SU-DHL-6 (cell line): ENCODE data around the gene ANXA8.

Experiments used
- H2AFZ ChIP-seq: fragments of 200-600 bp; sonication (generic); 2 replicates; pipeline ENCODE4 v1.6.1; 2014; ENCODE audit warnings: low read depth, mild to moderate bottlenecking, moderate library complexity, mixed read lengths, antibody characterized with exemption, low read length; ENCODE audit not compliant: severe bottlenecking
- H3F3A ChIP-seq: fragments of 200-600 bp; shearing (Covaris generic); 2 replicates; pipeline ENCODE4 v1.6.0; 2016; ENCODE audit warnings: antibody characterized with exemption, mild to moderate bottlenecking; ENCODE audit not compliant: insufficient read depth
- H3K27ac ChIP-seq: fragments of 200-600 bp; sonication (generic); 2 replicates; pipeline ENCODE4 v1.5.1; 2016; ENCODE audit warnings: low read depth, mild to moderate bottlenecking, low read length, moderate library complexity, mixed read lengths
- H3K27me3 ChIP-seq: fragments of 200-600 bp; sonication (generic), shearing (Covaris generic); 2 replicates; pipeline ENCODE4 v1.6.0; 2014; ENCODE audit warnings: mild to moderate bottlenecking, low read length
- H3K36me3 ChIP-seq: fragments of 200-600 bp; sonication (generic); 2 replicates; pipeline ENCODE4 v1.6.1; 2014; ENCODE audit warnings: mild to moderate bottlenecking, low read length, mixed read lengths
- H3K4me2 ChIP-seq: fragments of 300-600, 200-600 bp; shearing (Covaris generic), sonication (generic); 2 replicates; pipeline ENCODE4 v1.6.0; 2014; ENCODE audit warnings: low read length, low read depth, mild to moderate bottlenecking; ENCODE audit not compliant: poor library complexity, severe bottlenecking
- H3K4me3 ChIP-seq: fragments of 200-600 bp; sonication (generic); 2 replicates; pipeline ENCODE4 v1.5.1; 2014; ENCODE audit warnings: antibody characterized with exemption, low read length, mild to moderate bottlenecking, mixed read lengths; ENCODE audit not compliant: insufficient read depth, poor library complexity, severe bottlenecking
- H3K79me2 ChIP-seq: fragments of 200-600 bp; sonication (generic); 2 replicates; pipeline ENCODE4 v1.6.1; 2014; ENCODE audit warnings: mild to moderate bottlenecking, low read length, moderate library complexity; ENCODE audit not compliant: insufficient read depth
- H3K9ac ChIP-seq: fragments of 200-600 bp; sonication (generic); 2 replicates; pipeline ENCODE4 v1.7.0; 2014; ENCODE audit warnings: mild to moderate bottlenecking, low read length
- H3K9me2 ChIP-seq: fragments of 200-600 bp; sonication (generic); replicated peaks from 2 replicates; pipeline ENCODE4 v1.6.1; 2014; ENCODE audit warnings: low read length; ENCODE audit not compliant: insufficient read depth
- H3K9me3 ChIP-seq: fragments of 200-600 bp; sonication (generic); 2 replicates; pipeline ENCODE4 v1.6.1; 2014; ENCODE audit warnings: low read length, mixed read lengths; ENCODE audit not compliant: insufficient read depth
- H4K20me1 ChIP-seq: fragments of 200-600 bp; sonication (generic); 2 replicates; pipeline ENCODE4 v1.6.1; 2014; ENCODE audit warnings: low read depth, mild to moderate bottlenecking, antibody characterized with exemption, low read length, moderate library complexity, mixed read lengths
- CTCF ChIP-seq: fragments of 200-600 bp; sonication (generic); IDR thresholded peaks from one replicate; pipeline ENCODE4 v1.5.1; 2017; ENCODE audit warnings: antibody characterized with exemption, mild to moderate bottlenecking, low read length, moderate library complexity; ENCODE audit not compliant: insufficient read depth, poor library complexity, severe bottlenecking
- EZH2phosphoT487 ChIP-seq: fragments of 200-600 bp; sonication (generic), shearing (Covaris generic); conservative IDR thresholded peaks from 2 replicates; pipeline ENCODE4 v1.6.1; 2018; ENCODE audit warnings: mild to moderate bottlenecking, antibody characterized with exemption, low read length, moderate library complexity, mixed read lengths

ANXA8 gene

DNA sequence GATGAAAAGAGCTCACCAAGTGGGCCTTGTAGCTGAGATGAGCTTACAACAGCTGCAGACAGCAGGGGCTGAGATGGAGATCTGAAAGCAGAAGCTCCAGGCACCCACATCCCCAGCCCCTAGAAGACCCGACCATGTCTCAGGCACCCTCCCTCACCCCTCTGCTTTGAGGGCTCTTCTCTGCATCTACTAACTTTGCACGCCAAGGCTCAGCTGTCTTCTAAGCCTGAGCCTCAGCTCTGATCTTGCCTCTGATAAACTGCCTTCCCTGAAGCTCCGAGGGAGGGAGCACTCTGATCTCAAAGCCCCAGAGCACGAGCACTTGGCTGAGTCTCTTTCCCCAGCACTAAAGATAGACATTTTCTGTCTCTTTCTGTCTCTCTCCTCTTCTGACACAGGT, 42.0 kb downstream of the ANXA8 start:
- Histone ChIP-seq H3K4me2 (no peak overlapping the region), H3K79me2 (no peaks in the 10 kb centered on the region)

GRCh38 chr10:47440207-47440606, 43.7 kb downstream of the ANXA8 start:
- no peak overlapping the region for H3K27ac ChIP-seq
- H3K36me3 ChIP-seq = no peaks in the 10 kb centered on the region
- no peaks in the 10 kb centered on the region for H3K9me2 ChIP-seq
- no peaks in the 10 kb centered on the region for H3K9me3 ChIP-seq
- H3K4me2 ChIP-seq = no peak overlapping the region
- H3K79me2 ChIP-seq = no peaks in the 10 kb centered on the region
- no peak for TF ChIP-seq EZH2phosphoT487
- no peak for TF ChIP-seq CTCF
- H4K20me1 ChIP-seq = no peaks in the 10 kb centered on the region
- no peaks in the 10 kb centered on the region for H3K27me3 ChIP-seq
- no peak overlapping the region for H2AFZ ChIP-seq
- H3K9ac ChIP-seq = no peak overlapping the region
- no peak overlapping the region for H3K4me3 ChIP-seq
- no peaks in the 10 kb centered on the region for H3F3A ChIP-seq

More for the DNA sequence above, 42.0 kb downstream of the ANXA8 start:
- H3K9me3 ChIP-seq = no peaks in the 10 kb centered on the region
- H2AFZ ChIP-seq = no peak overlapping the region
- no peak overlapping the region for H3K4me3 ChIP-seq
- H3F3A ChIP-seq = no peaks in the 10 kb centered on the region
- H3K36me3 ChIP-seq = no peaks in the 10 kb centered on the region
- no peak overlapping the region for H3K27ac ChIP-seq
- H3K27me3 ChIP-seq = no peaks in the 10 kb centered on the region
- no peaks in the 10 kb centered on the region for H4K20me1 ChIP-seq
- H3K9me2 ChIP-seq = no peaks in the 10 kb centered on the region
- TF ChIP-seq EZH2phosphoT487 (no peak), CTCF (no peak)
- H3K9ac ChIP-seq = no peak overlapping the region

- Histone ChIP-seq H3K9me3 (no peaks in the 10 kb centered on the region), H4K20me1 (no peaks in the 10 kb centered on the region), H3K4me2 (no peak overlapping the region), H2AFZ (no peak overlapping the region), H3K36me3 (no peaks in the 10 kb centered on the region), H3K27me3 (no peaks in the 10 kb centered on the region), H3K9ac (no peak overlapping the region), H3F3A (no peaks in the 10 kb centered on the region), H3K79me2 (no peaks in the 10 kb centered on the region), H3K9me2 (no peaks in the 10 kb centered on the region), H3K27ac (no peak overlapping the region), H3K4me3 (no peak overlapping the region)
- no peak for TF ChIP-seq CTCF
- TF ChIP-seq EZH2phosphoT487 = no peak
These were observed 44.9 kb downstream of the ANXA8 start for GRCh38 chr10:47438857-47439474.
